NT2/D1 (cell line): Measurements from ENCODE around the gene ANKRD33.
"Not testable (repeated sequence)": the region's sequence is repeated elsewhere in the genome, so short reads cannot be mapped to it uniquely, and the experiment has no call there.

ENCODE experiments used
- DNase-seq: peaks from one replicate; pipeline ENCODE4 v3.0.0-alpha.2; 2011; ENCODE audit warnings: low read depth, low spot score
- H3K27me3 ChIP-seq: 2 replicates; pipeline ENCODE4 v1.6.0; 2011; ENCODE audit warnings: mild to moderate bottlenecking; ENCODE audit not compliant: insufficient read length, insufficient read depth
- H3K36me3 ChIP-seq: 2 replicates; pipeline ENCODE4 v1.6.1; 2011; ENCODE audit warnings: mild to moderate bottlenecking, low read length, mixed read lengths; ENCODE audit not compliant: insufficient read depth, insufficient read length
- H3K4me1 ChIP-seq: 2 replicates; pipeline ENCODE4 v1.5.1; 2011; ENCODE audit not compliant: insufficient read depth, insufficient read length
- H3K4me3 ChIP-seq: 2 replicates; pipeline ENCODE4 v1.5.1; 2011; ENCODE audit warnings: low read depth; ENCODE audit not compliant: insufficient read length
- H3K9ac ChIP-seq: 2 replicates; pipeline ENCODE4 v1.6.0; 2011; ENCODE audit warnings: low read depth; ENCODE audit not compliant: insufficient read length
- H3K9me3 ChIP-seq: 2 replicates; pipeline ENCODE4 v1.5.1; 2011; ENCODE audit warnings: mild to moderate bottlenecking, low read length; ENCODE audit not compliant: insufficient read depth
- SUZ12 ChIP-seq: IDR thresholded peaks from 2 replicates; pipeline ENCODE4 v1.6.1; 2011; ENCODE audit not compliant: insufficient read length, insufficient read depth; ENCODE audit errors: extremely low read depth
- YY1 ChIP-seq: IDR thresholded peaks from 2 replicates; pipeline ENCODE4 v1.6.1; 2011; ENCODE audit not compliant: insufficient read length, insufficient read depth
- ZNF274 ChIP-seq: IDR thresholded peaks from 2 replicates; pipeline ENCODE4 v1.6.1; 2011; ENCODE audit warnings: mild to moderate bottlenecking, low read depth, low read length

Gene ANKRD33

GRCh38 chr12:51883998-51884675 is 3.8 kb upstream of the ANKRD33 start:
- Histone ChIP-seq H3K27me3 (no peaks in the 10 kb centered on the region), H3K36me3 (no peaks in the 10 kb centered on the region), H3K9me3 (peaks cover 7% of the 10 kb centered on the region; the same call in 1 of the 2 replicates), H3K4me1 (peaks cover 13% of the 10 kb centered on the region), H3K9ac (no peak overlapping the region), H3K4me3 (no peak overlapping the region)
- DNase-seq: no peak
- TF ChIP-seq SUZ12 (no peak), YY1 (no peak), ZNF274 (no peak)

GRCh38 chr12:51884676-51885229 is 3.1 kb upstream of the ANKRD33 start:
- Histone ChIP-seq H3K4me3 (no peak overlapping the region), H3K9ac (no peak overlapping the region), H3K4me1 (peaks cover 15% of the 10 kb centered on the region), H3K9me3 (peaks cover 7% of the 10 kb centered on the region; the same call in 1 of the 2 replicates), H3K36me3 (no peaks in the 10 kb centered on the region), H3K27me3 (no peaks in the 10 kb centered on the region)
- no peak for TF ChIP-seq SUZ12
- no peak for TF ChIP-seq YY1
- no peak for TF ChIP-seq ZNF274
- no peak for DNase-seq

GRCh38 chr12:51885294-51886020 is 2.4 kb upstream of the ANKRD33 start:
- H3K36me3 ChIP-seq, H3K9me3 ChIP-seq, H3K9ac ChIP-seq, H3K4me3 ChIP-seq, DNase-seq, H3K27me3 ChIP-seq: not testable (repeated sequence)
- H3K4me1 ChIP-seq: peaks cover 15% of the 10 kb centered on the region

GRCh38 chr12:51886021-51886710 is 1.7 kb upstream of the ANKRD33 start:
- Histone ChIP-seq H3K36me3 (no peaks in the 10 kb centered on the region), H3K4me1 (peaks cover 20% of the 10 kb centered on the region), H3K9ac (no peak overlapping the region), H3K9me3 (peaks cover 7% of the 10 kb centered on the region; the same call in 1 of the 2 replicates), H3K4me3 (no peak overlapping the region), H3K27me3 (no peaks in the 10 kb centered on the region)
- TF ChIP-seq SUZ12 (no peak), YY1 (no peak), ZNF274 (no peak)
- DNase-seq: no peak

- no peaks in the 10 kb centered on the region for H3K27me3 ChIP-seq
- no peak for DNase-seq
- H3K9ac ChIP-seq: no peak overlapping the region
- H3K9me3 ChIP-seq: peaks cover 7% of the 10 kb centered on the region; the same call in 1 of the 2 replicates
- H3K4me1 ChIP-seq: peaks cover 20% of the 10 kb centered on the region
- no peaks in the 10 kb centered on the region for H3K36me3 ChIP-seq
- H3K4me3 ChIP-seq: no peak overlapping the region
- TF ChIP-seq YY1 (no peak), SUZ12 (no peak), ZNF274 (no peak)
These were observed 663 bp downstream of the ANKRD33 start for GRCh38 chr12:51888316-51889215.

GRCh38 chr12:51889216-51890132 is 1.6 kb downstream of the ANKRD33 start:
- no peak for TF ChIP-seq ZNF274
- no peak for TF ChIP-seq YY1
- TF ChIP-seq SUZ12: no peak
- Histone ChIP-seq H3K36me3 (no peaks in the 10 kb centered on the region), H3K4me3 (no peak overlapping the region), H3K27me3 (no peaks in the 10 kb centered on the region), H3K4me1 (peaks cover 20% of the 10 kb centered on the region), H3K9me3 (peaks cover 7% of the 10 kb centered on the region; the same call in 1 of the 2 replicates), H3K9ac (no peak overlapping the region)
- DNase-seq: no peak
